ENCODE data around the gene IFNGR1.

Gene IFNGR1

GRCh38 chr6:137248702-137249101 is 29.5 kb upstream of the IFNGR1 start:
- H4K20me1 ChIP-seq (ENCODE audit: insufficient read depth, low read length), result no peaks in the 10 kb centered on the region
- no peaks in the 10 kb centered on the region for H3K9me3 ChIP-seq (replicated peaks; ENCODE audit: insufficient read depth, low read length)
- no peaks in the 10 kb centered on the region for H3K36me3 ChIP-seq (replicated peaks; ENCODE audit: insufficient read depth, low read length)
- no peaks in the 10 kb centered on the region for H3K4me1 ChIP-seq (ENCODE audit: low read length)
- H3K9ac ChIP-seq (ENCODE audit: low read length), result no peak overlapping the region
- TF ChIP-seq CTCF (IDR thresholded peaks at IDR 0.05; ENCODE audit: low read length) (no peak), EZH2 (optimal IDR thresholded peaks at IDR 0.05; ENCODE audit: low read depth, low read length) (no peak), EZH2phosphoT487 (IDR thresholded peaks at IDR 0.05; ENCODE audit: low read length) (no peak)
- H3K9me2 ChIP-seq (replicated peaks; ENCODE audit: insufficient read depth, low read length), result no peaks in the 10 kb centered on the region
- no peaks in the 10 kb centered on the region for H3K79me2 ChIP-seq (ENCODE audit: low read length)
- no peak overlapping the region for H3K27ac ChIP-seq (ENCODE audit: low read length)
- no peak overlapping the region for H3K4me3 ChIP-seq (ENCODE audit: low read length)
- H3K4me2 ChIP-seq (ENCODE audit: low read depth, low read length), result no peak overlapping the region
- no peak for DNase-seq
- H3K27me3 ChIP-seq (replicated peaks; ENCODE audit: insufficient read depth, low read length), result no peaks in the 10 kb centered on the region
- H2AFZ ChIP-seq (ENCODE audit: low read length), result peak overlapping the region; percentile 32
- no peaks in the 10 kb centered on the region for H3F3A ChIP-seq (ENCODE audit: insufficient read depth, low read length)

GRCh38 chr6:137247724-137248123 is 28.5 kb upstream of the IFNGR1 start:
- H3K9me2 ChIP-seq (replicated peaks; ENCODE audit: insufficient read depth, low read length), result no peaks in the 10 kb centered on the region
- H3K9ac ChIP-seq (ENCODE audit: low read length), result no peak overlapping the region
- no peaks in the 10 kb centered on the region for H3K9me3 ChIP-seq (replicated peaks; ENCODE audit: insufficient read depth, low read length)
- H3K36me3 ChIP-seq (replicated peaks; ENCODE audit: insufficient read depth, low read length), result no peaks in the 10 kb centered on the region
- TF ChIP-seq EZH2 (optimal IDR thresholded peaks at IDR 0.05; ENCODE audit: low read depth, low read length) (no peak), CTCF (IDR thresholded peaks at IDR 0.05; ENCODE audit: low read length) (no peak), EZH2phosphoT487 (IDR thresholded peaks at IDR 0.05; ENCODE audit: low read length) (no peak)
- H3K27ac ChIP-seq (ENCODE audit: low read length), result no peak overlapping the region
- no peaks in the 10 kb centered on the region for H4K20me1 ChIP-seq (ENCODE audit: insufficient read depth, low read length)
- no peaks in the 10 kb centered on the region for H3K4me1 ChIP-seq (ENCODE audit: low read length)
- H3F3A ChIP-seq (ENCODE audit: insufficient read depth, low read length), result no peaks in the 10 kb centered on the region
- H2AFZ ChIP-seq (ENCODE audit: low read length), result no peak overlapping the region
- no peaks in the 10 kb centered on the region for H3K79me2 ChIP-seq (ENCODE audit: low read length)
- H3K27me3 ChIP-seq (replicated peaks; ENCODE audit: insufficient read depth, low read length), result no peaks in the 10 kb centered on the region
- H3K4me3 ChIP-seq (ENCODE audit: low read length), result no peak overlapping the region
- DNase-seq, result no peak
- H3K4me2 ChIP-seq (ENCODE audit: low read depth, low read length), result no peak overlapping the region

GRCh38 chr6:137246791-137247202 is 27.6 kb upstream of the IFNGR1 start:
- DNase-seq, result no peak
- no peaks in the 10 kb centered on the region for H3K27me3 ChIP-seq (replicated peaks; ENCODE audit: insufficient read depth, low read length)
- no peak overlapping the region for H3K4me2 ChIP-seq (ENCODE audit: low read depth, low read length)
- H3K27ac ChIP-seq (ENCODE audit: low read length), result no peak overlapping the region
- H3K79me2 ChIP-seq (ENCODE audit: low read length), result no peaks in the 10 kb centered on the region
- no peak overlapping the region for H3K4me3 ChIP-seq (ENCODE audit: low read length)
- no peaks in the 10 kb centered on the region for H4K20me1 ChIP-seq (ENCODE audit: insufficient read depth, low read length)
- no peaks in the 10 kb centered on the region for H3K36me3 ChIP-seq (replicated peaks; ENCODE audit: insufficient read depth, low read length)
- no peak for TF ChIP-seq CTCF (IDR thresholded peaks at IDR 0.05; ENCODE audit: low read length)
- no peak for TF ChIP-seq EZH2 (optimal IDR thresholded peaks at IDR 0.05; ENCODE audit: low read depth, low read length)
- no peak for TF ChIP-seq EZH2phosphoT487 (IDR thresholded peaks at IDR 0.05; ENCODE audit: low read length)
- no peaks in the 10 kb centered on the region for H3K9me3 ChIP-seq (replicated peaks; ENCODE audit: insufficient read depth, low read length)
- no peaks in the 10 kb centered on the region for H3K4me1 ChIP-seq (ENCODE audit: low read length)
- H2AFZ ChIP-seq (ENCODE audit: low read length), result no peak overlapping the region
- H3K9ac ChIP-seq (ENCODE audit: low read length), result no peak overlapping the region
- H3F3A ChIP-seq (ENCODE audit: insufficient read depth, low read length), result no peaks in the 10 kb centered on the region
- no peaks in the 10 kb centered on the region for H3K9me2 ChIP-seq (replicated peaks; ENCODE audit: insufficient read depth, low read length)
